Neural progenitor cell (in vitro differentiated cells): ENCODE measurements around the gene WDR35.

Experiments used
- CTCF ChIP-seq: fragments of 200-600 bp; sonication (generic); IDR thresholded peaks from 2 replicates; pipeline ENCODE4 v1.5.1; 2017; ENCODE audit warnings: antibody characterized with exemption, mild to moderate bottlenecking
- EZH2 ChIP-seq: fragments of 200-600 bp; sonication (generic); IDR thresholded peaks from 2 replicates; pipeline ENCODE4 v1.6.1; 2017; ENCODE audit warnings: antibody characterized with exemption, mild to moderate bottlenecking, moderate library complexity
- EZH2phosphoT487 ChIP-seq: fragments of 200-600 bp; sonication (generic); IDR thresholded peaks from 2 replicates; pipeline ENCODE4 v1.6.1; 2017; ENCODE audit warnings: antibody characterized with exemption

GRCh38 chr2:19887510-19887909 lies 102.4 kb downstream of the WDR35 start:
- TF ChIP-seq CTCF, result no peak
- TF ChIP-seq EZH2, result no peak
- no peak for TF ChIP-seq EZH2phosphoT487
